ENCODE measurements around the gene KIF26B. TPM values are rescaled to one million over a fixed set of nuclear protein-coding genes. Genes with fewer than 3 reads are reported as not detected.

The KIF26B gene
- polyA plus RNA-seq, 2 of the 4 experiments (the other 2 are of a cell fraction) = 0.01 to 0.04 TPM

DNA sequence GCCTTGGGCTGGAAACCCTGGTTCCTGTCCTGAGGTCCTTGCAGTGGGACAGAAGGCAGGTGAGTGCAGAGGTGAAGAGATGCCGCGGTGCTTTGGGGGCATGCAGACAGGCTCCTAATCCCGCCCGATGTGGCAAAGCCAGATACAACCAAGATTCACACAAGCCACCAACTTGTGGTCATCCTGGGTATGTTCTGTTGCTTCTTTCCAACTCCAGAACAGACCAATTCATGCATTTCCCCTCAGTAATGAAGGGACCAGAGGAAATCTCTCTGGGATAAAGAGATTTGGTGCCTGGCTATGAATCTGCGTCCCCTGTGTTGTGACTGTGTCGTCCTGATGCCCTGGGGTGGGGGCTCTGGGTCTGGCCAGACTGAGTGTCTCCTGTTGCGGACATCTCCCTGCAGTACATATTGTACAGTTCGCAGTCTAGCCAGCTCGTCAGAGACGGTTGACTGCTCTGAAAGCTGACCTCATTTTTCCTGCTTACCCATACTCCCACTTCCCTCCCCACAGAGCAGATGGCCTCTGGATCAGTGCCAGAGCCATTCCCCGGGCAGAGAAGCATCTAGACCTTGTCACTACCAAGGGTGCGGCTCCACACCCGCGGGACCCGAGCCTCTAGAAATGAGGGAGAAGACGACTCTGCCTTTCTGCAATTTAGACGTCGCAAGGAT lies 216.3 kb downstream of the KIF26B start:
- no peak overlapping the region for H3K4me3 ChIP-seq
- H3K4me1 ChIP-seq = no peaks in the 10 kb centered on the region
- H3K9me3 ChIP-seq = 0 out of 3 replicates have a peak, but pooled peaks cover 5% of the 10 kb centered on the region
- DNase-seq (ENCODE audit: low read depth in 1 of 2, low spot score in 1 of 2) (no peak), ATAC-seq (no peak), FAIRE-seq (no peak)
- POLR2A ChIA-PET = no interaction called here
- H3K4me2 ChIP-seq = no peak overlapping the region
- CTCF ChIA-PET = interaction anchor here (1.0 kb wide), 1 partner anchor 9 kb away, joined by 3 read pairs; no protein-coding TSS in a partner anchor
- no peak for TF ChIP-seq EHF (CRISPR knock-in tag; IDR thresholded peaks at IDR 0.05)
- no peak for TF ChIP-seq FOSB (CRISPR knock-in tag; IDR thresholded peaks at IDR 0.05)
- TF ChIP-seq HOXB13 (CRISPR knock-in tag; IDR thresholded peaks at IDR 0.05; ENCODE audit: low read depth) = no peak
- no peak for TF ChIP-seq JUN (IDR thresholded peaks at IDR 0.05)
- TF ChIP-seq RAD21 (conservative IDR thresholded peaks at IDR 0.05 in 1 of 2, IDR thresholded peaks at IDR 0.05 in 1 of 2) = no peak
- no peak for TF ChIP-seq ZC3H11A (IDR thresholded peaks at IDR 0.05)
- TF ChIP-seq KDM1A (IDR thresholded peaks at IDR 0.05; ENCODE audit: low read depth) = no peak
- no peak for TF ChIP-seq SMC3 (IDR thresholded peaks at IDR 0.05)
- H3K27ac ChIP-seq = no peak overlapping the region
- WGBS (ENCODE audit: missing lambda C conversion rate) = 53% methylated on average over 18 of the region's 18 CpGs

DNA sequence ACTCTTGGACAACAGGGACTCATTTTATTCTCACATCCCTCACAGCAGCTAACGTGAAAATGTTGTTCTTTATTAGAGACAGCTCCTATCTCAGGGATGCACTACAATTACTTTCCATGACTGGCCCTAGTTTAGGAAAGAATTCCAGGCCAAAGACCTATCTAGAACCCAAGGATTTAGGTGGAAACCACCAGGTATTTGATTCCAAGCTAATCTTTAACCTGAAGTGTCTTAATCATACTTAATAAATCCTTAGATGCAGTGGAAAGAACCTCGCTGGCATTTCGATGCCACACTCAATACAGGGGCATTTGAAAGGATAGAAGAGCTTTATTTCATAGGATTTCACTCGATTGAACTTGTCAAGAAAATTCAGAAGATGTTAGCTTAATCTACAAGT lies 218.3 kb downstream of the KIF26B start:
- no peak for FAIRE-seq
- Histone ChIP-seq H3K4me1 (no peaks in the 10 kb centered on the region), H3K9me3 (0 out of 3 replicates have a peak, but pooled peaks cover 5% of the 10 kb centered on the region), H3K4me3 (no peak overlapping the region), H3K27ac (no peak overlapping the region), H3K4me2 (no peak overlapping the region)
- CTCF ChIA-PET = interaction anchor here (0.9 to 1.8 kb wide), 2 partner anchors 8 to 40 kb away, joined by 4 to 8 read pairs; no protein-coding TSS in a partner anchor
- WGBS (ENCODE audit: missing lambda C conversion rate) = 15% methylated on average over 4 of the region's 4 CpGs
- TF ChIP-seq RCOR1 (IDR thresholded peaks at IDR 0.05; ENCODE audit: low read depth, low read length) = no peak
- no peak for TF ChIP-seq SMC3 (IDR thresholded peaks at IDR 0.05)
- no peak for TF ChIP-seq POLR2AphosphoS2 (conservative IDR thresholded peaks at IDR 0.05; ENCODE audit: low read length)
- no peak for TF ChIP-seq CHD4 (IDR thresholded peaks at IDR 0.05; ENCODE audit: borderline replicate concordance)
- TF ChIP-seq EP300 (IDR thresholded peaks at IDR 0.05) = no peak
- TF ChIP-seq RNF2 (IDR thresholded peaks at IDR 0.05; ENCODE audit: borderline replicate concordance, low read depth) = no peak
- TF ChIP-seq CBX2 (IDR thresholded peaks at IDR 0.05; ENCODE audit: borderline replicate concordance, low read depth) = no peak
- no peak for TF ChIP-seq RFX5 (IDR thresholded peaks at IDR 0.05)
- ATAC-seq = no peak
- POLR2A ChIA-PET = no interaction called here
- DNase-seq (ENCODE audit: low read depth in 1 of 2, low spot score in 1 of 2) = no peak

DNA sequence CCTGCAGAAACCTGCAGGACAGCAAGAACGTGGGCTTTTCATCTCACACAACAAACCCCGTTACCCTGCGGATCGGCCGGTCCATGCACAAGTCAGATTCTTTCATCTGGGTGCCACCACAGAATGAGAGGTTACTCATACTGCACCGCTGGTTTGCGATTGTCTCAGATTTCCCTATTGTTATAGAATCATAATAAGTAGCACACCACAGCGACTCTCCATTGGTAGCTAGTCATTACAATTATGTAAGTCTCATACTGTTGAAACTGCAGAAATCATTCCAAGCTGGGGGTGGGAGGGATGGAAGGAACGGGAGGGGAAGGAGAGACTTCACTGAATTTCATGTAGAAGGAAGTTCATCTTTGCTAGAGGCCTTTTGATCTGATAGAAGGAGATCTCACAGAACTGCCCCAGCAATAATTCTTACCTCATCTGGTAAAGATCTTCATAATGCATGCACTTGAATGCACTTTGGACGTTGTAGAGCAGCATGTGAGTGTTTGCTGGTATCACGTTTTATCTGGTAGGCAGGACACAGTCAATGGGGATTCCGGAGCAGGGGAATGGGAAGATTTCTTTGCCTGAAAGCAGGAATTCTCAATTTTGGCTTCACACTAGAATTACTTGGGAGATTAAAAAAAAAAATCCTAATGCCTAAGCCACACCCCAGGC lies 221.1 kb downstream of the KIF26B start:
- 52% methylated on average over 12 of the region's 12 CpGs for WGBS (ENCODE audit: missing lambda C conversion rate)
- no peak overlapping the region for H3K4me2 ChIP-seq
- ChIA-PET POLR2A (no interaction called here), CTCF (no interaction called here)
- H3K9me3 ChIP-seq = 0 out of 3 replicates have a peak, but pooled peaks cover 5% of the 10 kb centered on the region
- no peak overlapping the region for H3K27ac ChIP-seq
- no peak for DNase-seq (ENCODE audit: low read depth in 1 of 2, low spot score in 1 of 2)
- H3K4me3 ChIP-seq = no peak overlapping the region
- TF ChIP-seq ZFP36 (IDR thresholded peaks at IDR 0.05; ENCODE audit: borderline replicate concordance, partially characterized antibody) = no peak
- no peak for TF ChIP-seq TP53 (CRISPR knock-in tag; IDR thresholded peaks at IDR 0.05)
- TF ChIP-seq ZC3H11A (IDR thresholded peaks at IDR 0.05) = no peak
- H3K4me1 ChIP-seq = no peaks in the 10 kb centered on the region
- no peak for FAIRE-seq
- no peak for ATAC-seq

DNA sequence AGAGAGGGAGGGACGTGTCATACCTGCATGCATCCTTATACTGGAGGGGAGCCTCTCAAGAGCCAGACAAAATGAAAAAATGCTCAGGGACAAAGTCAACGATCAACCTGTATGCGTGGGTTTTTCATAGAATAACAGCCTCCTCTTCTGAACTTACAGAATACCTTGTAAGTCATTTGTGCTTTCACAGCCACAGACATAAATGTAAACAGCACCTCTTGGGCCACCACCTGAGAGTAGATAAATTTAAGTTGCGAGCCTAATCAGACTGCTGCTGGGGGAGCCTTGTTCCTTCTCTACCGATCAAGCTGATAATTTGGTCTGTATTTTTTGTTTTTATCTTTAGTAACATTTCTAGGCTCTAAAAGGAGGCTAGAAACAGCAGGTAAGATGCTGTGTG lies 223.1 kb downstream of the KIF26B start:
- CTCF ChIA-PET = no interaction called here
- TF ChIP-seq NFE2L2 (conservative IDR thresholded peaks at IDR 0.05; ENCODE audit: low read length) = no peak
- TF ChIP-seq NR3C1 (IDR thresholded peaks at IDR 0.05) = no peak
- TF ChIP-seq EHF (CRISPR knock-in tag; IDR thresholded peaks at IDR 0.05) = no peak
- TF ChIP-seq ZNF302 (CRISPR knock-in tag; IDR thresholded peaks at IDR 0.05) = no peak
- TF ChIP-seq, protein P1, sequence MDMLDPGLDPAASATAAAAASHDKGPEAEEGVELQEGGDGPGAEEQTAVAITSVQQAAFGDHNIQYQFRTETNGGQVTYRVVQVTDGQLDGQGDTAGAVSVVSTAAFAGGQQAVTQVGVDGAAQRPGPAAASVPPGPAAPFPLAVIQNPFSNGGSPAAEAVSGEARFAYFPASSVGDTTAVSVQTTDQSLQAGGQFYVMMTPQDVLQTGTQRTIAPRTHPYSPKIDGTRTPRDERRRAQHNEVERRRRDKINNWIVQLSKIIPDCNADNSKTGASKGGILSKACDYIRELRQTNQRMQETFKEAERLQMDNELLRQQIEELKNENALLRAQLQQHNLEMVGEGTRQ (IDR thresholded peaks at IDR 0.05) = no peak
- TF ChIP-seq CBX8 (IDR thresholded peaks at IDR 0.05) = no peak
- TF ChIP-seq MAFK (IDR thresholded peaks at IDR 0.05; ENCODE audit: partially characterized antibody) = no peak
- TF ChIP-seq MAZ (IDR thresholded peaks at IDR 0.05; ENCODE audit: borderline replicate concordance, low read depth, low read length) = no peak
- TF ChIP-seq RNF2 (IDR thresholded peaks at IDR 0.05; ENCODE audit: borderline replicate concordance, low read depth) = no peak
- TF ChIP-seq, protein P2, sequence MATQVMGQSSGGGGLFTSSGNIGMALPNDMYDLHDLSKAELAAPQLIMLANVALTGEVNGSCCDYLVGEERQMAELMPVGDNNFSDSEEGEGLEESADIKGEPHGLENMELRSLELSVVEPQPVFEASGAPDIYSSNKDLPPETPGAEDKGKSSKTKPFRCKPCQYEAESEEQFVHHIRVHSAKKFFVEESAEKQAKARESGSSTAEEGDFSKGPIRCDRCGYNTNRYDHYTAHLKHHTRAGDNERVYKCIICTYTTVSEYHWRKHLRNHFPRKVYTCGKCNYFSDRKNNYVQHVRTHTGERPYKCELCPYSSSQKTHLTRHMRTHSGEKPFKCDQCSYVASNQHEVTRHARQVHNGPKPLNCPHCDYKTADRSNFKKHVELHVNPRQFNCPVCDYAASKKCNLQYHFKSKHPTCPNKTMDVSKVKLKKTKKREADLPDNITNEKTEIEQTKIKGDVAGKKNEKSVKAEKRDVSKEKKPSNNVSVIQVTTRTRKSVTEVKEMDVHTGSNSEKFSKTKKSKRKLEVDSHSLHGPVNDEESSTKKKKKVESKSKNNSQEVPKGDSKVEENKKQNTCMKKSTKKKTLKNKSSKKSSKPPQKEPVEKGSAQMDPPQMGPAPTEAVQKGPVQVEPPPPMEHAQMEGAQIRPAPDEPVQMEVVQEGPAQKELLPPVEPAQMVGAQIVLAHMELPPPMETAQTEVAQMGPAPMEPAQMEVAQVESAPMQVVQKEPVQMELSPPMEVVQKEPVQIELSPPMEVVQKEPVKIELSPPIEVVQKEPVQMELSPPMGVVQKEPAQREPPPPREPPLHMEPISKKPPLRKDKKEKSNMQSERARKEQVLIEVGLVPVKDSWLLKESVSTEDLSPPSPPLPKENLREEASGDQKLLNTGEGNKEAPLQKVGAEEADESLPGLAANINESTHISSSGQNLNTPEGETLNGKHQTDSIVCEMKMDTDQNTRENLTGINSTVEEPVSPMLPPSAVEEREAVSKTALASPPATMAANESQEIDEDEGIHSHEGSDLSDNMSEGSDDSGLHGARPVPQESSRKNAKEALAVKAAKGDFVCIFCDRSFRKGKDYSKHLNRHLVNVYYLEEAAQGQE (IDR thresholded peaks at IDR 0.05) = no peak
- TF ChIP-seq CEBPB (IDR thresholded peaks at IDR 0.05) = no peak
- TF ChIP-seq SREBF2 (IDR thresholded peaks at IDR 0.05) = no peak

More for the DNA sequence above, 223.1 kb downstream of the KIF26B start:
- Histone ChIP-seq H3K27ac (no peak overlapping the region), H3K4me3 (no peak overlapping the region), H3K9me3 (no peaks in the 10 kb centered on the region), H3K4me2 (no peak overlapping the region), H3K4me1 (no peaks in the 10 kb centered on the region)
- DNase-seq (ENCODE audit: low read depth in 1 of 2, low spot score in 1 of 2) = no peak
- no peak for FAIRE-seq
- ATAC-seq = no peak
- WGBS (ENCODE audit: missing lambda C conversion rate) = 56% methylated on average over 5 of the region's 5 CpGs
- POLR2A ChIA-PET = no interaction called here

Data from A549 (cell line).